Neural progenitor cell (in vitro differentiated cells): ENCODE measurements around the gene VSX2. TPM values are rescaled to one million over a fixed set of nuclear protein-coding genes. Genes with fewer than 3 reads are reported as not detected.
"Not testable (repeated sequence)": the region's sequence is repeated elsewhere in the genome, so short reads cannot be mapped to it uniquely, and the experiment has no call there.

Experiments
- DNase-seq: peaks from one replicate; pipeline ENCODE4 v3.0.0-alpha.2; 2016; ENCODE audit warnings: low spot score
- H2AFZ ChIP-seq: fragments of 200-600 bp; sonication (generic); replicated peaks from 2 replicates; pipeline ENCODE4 v1.6.1; 2016; ENCODE audit warnings: antibody characterized with exemption
- H3F3A ChIP-seq: fragments of 200-600 bp; sonication (generic); 2 replicates; pipeline ENCODE4 v1.6.1; 2016; ENCODE audit warnings: antibody characterized with exemption, low read depth
- H3K27ac ChIP-seq: fragments of 200-600 bp; sonication (generic); 2 replicates; pipeline ENCODE4 v1.5.1; 2016; ENCODE audit warnings: mild to moderate bottlenecking
- H3K27me3 ChIP-seq: fragments of 200-600 bp; sonication (generic); 2 replicates; pipeline ENCODE4 v1.6.1; 2016; ENCODE audit warnings: mild to moderate bottlenecking, moderate library complexity
- H3K36me3 ChIP-seq: fragments of 200-600 bp; sonication (generic); 2 replicates; pipeline ENCODE4 v1.5.1; 2016
- H3K4me1 ChIP-seq: fragments of 200-600 bp; sonication (generic); 2 replicates; pipeline ENCODE4 v1.6.1; 2016; ENCODE audit warnings: mixed run types
- H3K4me2 ChIP-seq: fragments of 200-600 bp; sonication (generic); 2 replicates; pipeline ENCODE4 v1.6.1; 2016
- H3K4me3 ChIP-seq: fragments of 200-600 bp; sonication (generic); 2 replicates; pipeline ENCODE4 v1.5.1; 2016
- H3K79me2 ChIP-seq: fragments of 200-600 bp; sonication (generic); 2 replicates; pipeline ENCODE4 v1.6.1; 2016; ENCODE audit warnings: low read depth
- H3K9ac ChIP-seq: fragments of 200-600 bp; sonication (generic); 2 replicates; pipeline ENCODE4 v1.6.1; 2016
- H3K9me3 ChIP-seq: fragments of 200-600 bp; sonication (generic); 2 replicates; pipeline ENCODE4 v1.5.1; 2016; ENCODE audit warnings: low read depth
- H4K20me1 ChIP-seq: fragments of 200-600 bp; sonication (generic); 2 replicates; pipeline ENCODE4 v1.6.1; 2016; ENCODE audit warnings: low read depth
- H3K27ac Mint-ChIP-seq: 3 replicates; pipeline ENCODE4 v1.8.0; 2021; ENCODE audit warnings: mixed read lengths
- H3K27me3 Mint-ChIP-seq: 2 replicates; pipeline ENCODE4 v1.8.0; 2022; ENCODE audit warnings: low read depth, mild to moderate bottlenecking, inconsistent platforms, moderate library complexity, mixed read lengths; ENCODE audit not compliant: insufficient read depth
- H3K36me3 Mint-ChIP-seq: 3 replicates; pipeline ENCODE4 v1.8.0; 2021; ENCODE audit warnings: mixed read lengths
- H3K4me1 Mint-ChIP-seq: 3 replicates; pipeline ENCODE4 v1.8.0; 2021; ENCODE audit warnings: mixed read lengths
- H3K4me3 Mint-ChIP-seq: 3 replicates; pipeline ENCODE4 v1.8.0; 2021; ENCODE audit warnings: mild to moderate bottlenecking, moderate library complexity, mixed read lengths
- H3K9me3 Mint-ChIP-seq: 3 replicates; pipeline ENCODE4 v1.8.0; 2020; ENCODE audit warnings: mixed read lengths
- CTCF ChIP-seq: fragments of 200-600 bp; sonication (generic); IDR thresholded peaks from 2 replicates; pipeline ENCODE4 v1.5.1; 2017; ENCODE audit warnings: antibody characterized with exemption, mild to moderate bottlenecking
- EZH2 ChIP-seq: fragments of 200-600 bp; sonication (generic); IDR thresholded peaks from 2 replicates; pipeline ENCODE4 v1.6.1; 2017; ENCODE audit warnings: antibody characterized with exemption, mild to moderate bottlenecking, moderate library complexity
- EZH2phosphoT487 ChIP-seq: fragments of 200-600 bp; sonication (generic); IDR thresholded peaks from 2 replicates; pipeline ENCODE4 v1.6.1; 2017; ENCODE audit warnings: antibody characterized with exemption
- total RNA-seq: library from RNA; depleted of rRNA; stranded (reverse); fragments of >200 nt; gene quantifications from 2 replicates; pipeline ENCODE4 v1.2.3, GENCODE V29; 2015; ENCODE audit warnings: low replicate concordance

The VSX2 gene
- total RNA-seq, 1 donor from 2014 or later = 0.51 TPM

- no peak overlapping the region for H3K4me2 ChIP-seq
- no peak overlapping the region for H3K9ac ChIP-seq
- peaks cover 7% of the 10 kb centered on the region for H3K4me1 ChIP-seq
- H3K27ac Mint-ChIP-seq = peak overlapping the region; percentile 43
- no peak overlapping the region for H3K27ac ChIP-seq
- no peaks in the 10 kb centered on the region for H3K36me3 ChIP-seq
- H3K27me3 ChIP-seq = peaks cover under 1% of the 10 kb centered on the region
- H2AFZ ChIP-seq = peak overlapping the region; percentile 60
- DNase-seq = no peak
- H3K9me3 Mint-ChIP-seq = no peaks in the 10 kb centered on the region
- H3K4me1 Mint-ChIP-seq = peaks cover 10% of the 10 kb centered on the region
- peaks cover 9% of the 10 kb centered on the region for H3F3A ChIP-seq
- TF ChIP-seq EZH2phosphoT487 (no peak), CTCF (no peak), EZH2 (no peak)
- H3K4me3 Mint-ChIP-seq = no peak overlapping the region
- no peaks in the 10 kb centered on the region for H3K79me2 ChIP-seq
- no peaks in the 10 kb centered on the region for H3K36me3 Mint-ChIP-seq
- peaks cover 24% of the 10 kb centered on the region for H3K27me3 Mint-ChIP-seq
- H3K9me3 ChIP-seq = no peaks in the 10 kb centered on the region
- H4K20me1 ChIP-seq = no peaks in the 10 kb centered on the region
- no peak overlapping the region for H3K4me3 ChIP-seq
Observed at GRCh38 chr14:74265301-74265965, 26.2 kb downstream of the VSX2 start.

GRCh38 chr14:74267588-74267987 is 28.3 kb downstream of the VSX2 start:
- H3K9me3 ChIP-seq = no peaks in the 10 kb centered on the region
- DNase-seq = no peak
- H3K9ac ChIP-seq = no peak overlapping the region
- no peaks in the 10 kb centered on the region for H4K20me1 ChIP-seq
- H3K79me2 ChIP-seq = no peaks in the 10 kb centered on the region
- no peak overlapping the region for H3K4me3 Mint-ChIP-seq
- peaks cover 14% of the 10 kb centered on the region for H3F3A ChIP-seq
- H3K4me1 ChIP-seq = peaks cover 7% of the 10 kb centered on the region
- no peaks in the 10 kb centered on the region for H3K36me3 Mint-ChIP-seq
- H3K36me3 ChIP-seq = no peaks in the 10 kb centered on the region
- peak overlapping the region; percentile 15 for H3K4me2 ChIP-seq
- peak overlapping the region; percentile 25 for H3K27ac ChIP-seq
- no peaks in the 10 kb centered on the region for H3K27me3 ChIP-seq
- no peak overlapping the region for H3K4me3 ChIP-seq
- no peak for TF ChIP-seq CTCF
- no peaks in the 10 kb centered on the region for H3K9me3 Mint-ChIP-seq
- H3K27me3 Mint-ChIP-seq = peaks cover 19% of the 10 kb centered on the region
- H2AFZ ChIP-seq = peak overlapping the region; percentile 92
- no peak overlapping the region for H3K27ac Mint-ChIP-seq
- peaks cover 17% of the 10 kb centered on the region for H3K4me1 Mint-ChIP-seq

GRCh38 chr14:74270382-74271177 is 31.3 kb downstream of the VSX2 start:
- H3K36me3 ChIP-seq, H3K4me2 ChIP-seq, H3K36me3 Mint-ChIP-seq, H3K9me3 ChIP-seq, H3K27me3 Mint-ChIP-seq, H3K27ac ChIP-seq, H3K27me3 ChIP-seq, H3K4me3 Mint-ChIP-seq, H3K4me1 ChIP-seq, H3K4me3 ChIP-seq, H3K27ac Mint-ChIP-seq, H3K9ac ChIP-seq, H2AFZ ChIP-seq, H4K20me1 ChIP-seq, H3K79me2 ChIP-seq, H3K9me3 Mint-ChIP-seq: not testable (repeated sequence)
- peak; percentile 48 for DNase-seq
- H3F3A ChIP-seq = peaks cover 14% of the 10 kb centered on the region
- peaks cover 17% of the 10 kb centered on the region for H3K4me1 Mint-ChIP-seq

- TF ChIP-seq EZH2 = no peak
- TF ChIP-seq EZH2phosphoT487 = no peak
- no peak for TF ChIP-seq CTCF
- no peaks in the 10 kb centered on the region for H3K36me3 Mint-ChIP-seq
Observed at GRCh38 chr14:74271365-74271764, 32.1 kb downstream of the VSX2 start.

More at GRCh38 chr14:74271365-74271764, 32.1 kb downstream of the VSX2 start:
- Mint-ChIP-seq H3K4me3 (no peak overlapping the region), H3K4me1 (peaks cover 15% of the 10 kb centered on the region), H3K27ac (peak overlapping the region; percentile 47), H3K27me3 (peaks cover 8% of the 10 kb centered on the region), H3K9me3 (no peaks in the 10 kb centered on the region)
- Histone ChIP-seq H3K36me3 (no peaks in the 10 kb centered on the region), H3F3A (peaks cover 14% of the 10 kb centered on the region), H3K4me2 (no peak overlapping the region), H3K9me3 (no peaks in the 10 kb centered on the region), H3K27ac (no peak overlapping the region), H4K20me1 (no peaks in the 10 kb centered on the region), H3K79me2 (no peaks in the 10 kb centered on the region), H2AFZ (no peak overlapping the region), H3K4me1 (peaks cover 7% of the 10 kb centered on the region), H3K4me3 (no peak overlapping the region), H3K9ac (no peak overlapping the region), H3K27me3 (no peaks in the 10 kb centered on the region)
- no peak for DNase-seq
